ENCODE data around the gene MLLT10. TPM values are rescaled to one million over a fixed set of nuclear protein-coding genes. Genes with fewer than 3 reads are reported as not detected.
"Not testable (repeated sequence)": the region's sequence is repeated elsewhere in the genome, so short reads cannot be mapped to it uniquely, and the experiment has no call there.

The MLLT10 gene
- total RNA-seq, 2 donors from 2014 or later, result 55.8 to 62.9 TPM

GRCh38 chr10:21707498-21707897, 173.5 kb downstream of the MLLT10 start:
- Mint-ChIP-seq H3K4me1 (peaks cover 8% of the 10 kb centered on the region), H3K27ac (no peak overlapping the region), H3K4me3 (no peak overlapping the region), H3K36me3 (ENCODE audit: low read depth) (peaks cover 50% of the 10 kb centered on the region), H3K27me3 (ENCODE audit: insufficient read depth) (no peaks in the 10 kb centered on the region), H3K9me3 (no peaks in the 10 kb centered on the region)
- H3K9ac ChIP-seq (ENCODE audit: extremely low read depth, low read length, poor library complexity, severe bottlenecking), result no peak overlapping the region
- H3K4me3 ChIP-seq (ENCODE audit: low read length), result no peak overlapping the region
- no peak for DNase-seq
- TF ChIP-seq CTCF (conservative IDR thresholded peaks at IDR 0.05), result no peak
- H3K27ac ChIP-seq (ENCODE audit: low read depth, low read length), result no peak overlapping the region
- H3K36me3 ChIP-seq (ENCODE audit: control insufficient read depth, insufficient read depth, low read length), result peaks cover 62% of the 10 kb centered on the region
- peaks cover under 1% of the 10 kb centered on the region for H3K4me1 ChIP-seq (ENCODE audit: control insufficient read depth, insufficient read depth, low read length)
- H3K9me3 ChIP-seq (ENCODE audit: control insufficient read depth, low read length), result peaks cover 5% of the 10 kb centered on the region
- H3K27me3 ChIP-seq (ENCODE audit: control insufficient read depth, insufficient read depth, low read length, poor library complexity, severe bottlenecking), result no peaks in the 10 kb centered on the region
- 96 to 100% methylated on average over 2 to 3 of the region's 3 CpGs for WGBS, 2 experiments (ENCODE audit: insufficient coverage in 1 of 2, insufficient read length in 1 of 2)

- no peak for TF ChIP-seq CTCF (conservative IDR thresholded peaks at IDR 0.05)
- Histone ChIP-seq H3K27ac (ENCODE audit: low read depth, low read length) (no peak overlapping the region), H3K4me3 (ENCODE audit: low read length) (no peak overlapping the region), H3K27me3 (ENCODE audit: control insufficient read depth, insufficient read depth, low read length, poor library complexity, severe bottlenecking) (no peaks in the 10 kb centered on the region), H3K9me3 (ENCODE audit: control insufficient read depth, low read length) (no peaks in the 10 kb centered on the region), H3K4me1 (ENCODE audit: control insufficient read depth, insufficient read depth, low read length) (peaks cover 3% of the 10 kb centered on the region), H3K9ac (ENCODE audit: extremely low read depth, low read length, poor library complexity, severe bottlenecking) (no peak overlapping the region), H3K36me3 (ENCODE audit: control insufficient read depth, insufficient read depth, low read length) (peaks cover 71% of the 10 kb centered on the region)
- Mint-ChIP-seq H3K4me1 (peaks cover 3% of the 10 kb centered on the region), H3K27me3 (ENCODE audit: insufficient read depth) (no peaks in the 10 kb centered on the region), H3K4me3 (no peak overlapping the region), H3K27ac (peak overlapping the region; percentile 28), H3K36me3 (ENCODE audit: low read depth) (peaks cover 58% of the 10 kb centered on the region), H3K9me3 (no peaks in the 10 kb centered on the region)
- DNase-seq, result no peak
- 91 to 95% methylated on average over 3 to 4 of the region's 4 CpGs for WGBS, 2 experiments (ENCODE audit: insufficient coverage in 1 of 2, insufficient read length in 1 of 2)
These were observed 178.9 kb downstream of the MLLT10 start for GRCh38 chr10:21712975-21713374.

- peak overlapping the region; percentile 61 for H3K27ac ChIP-seq (ENCODE audit: low read depth, low read length)
- H3K4me3 ChIP-seq (ENCODE audit: low read length), result no peak overlapping the region
- H3K36me3 Mint-ChIP-seq (ENCODE audit: low read depth), result peaks cover 49% of the 10 kb centered on the region
- no peak overlapping the region for H3K4me3 Mint-ChIP-seq
- H3K9me3 ChIP-seq (ENCODE audit: control insufficient read depth, low read length), result no peaks in the 10 kb centered on the region
- peaks cover 4% of the 10 kb centered on the region for H3K4me1 ChIP-seq (ENCODE audit: control insufficient read depth, insufficient read depth, low read length)
- no peaks in the 10 kb centered on the region for H3K27me3 Mint-ChIP-seq (ENCODE audit: insufficient read depth)
- no peaks in the 10 kb centered on the region for H3K9me3 Mint-ChIP-seq
- no peak overlapping the region for H3K9ac ChIP-seq (ENCODE audit: extremely low read depth, low read length, poor library complexity, severe bottlenecking)
- peaks cover 58% of the 10 kb centered on the region for H3K36me3 ChIP-seq (ENCODE audit: control insufficient read depth, insufficient read depth, low read length)
- H3K27me3 ChIP-seq (ENCODE audit: control insufficient read depth, insufficient read depth, low read length, poor library complexity, severe bottlenecking), result no peaks in the 10 kb centered on the region
- 75 to 87% methylated on average over 1 of the region's 2 CpGs for WGBS, 2 experiments (ENCODE audit: insufficient coverage in 1 of 2, insufficient read length in 1 of 2)
- no peak for TF ChIP-seq CTCF (conservative IDR thresholded peaks at IDR 0.05)
- DNase-seq, result no peak
- H3K4me1 Mint-ChIP-seq, result peaks cover 10% of the 10 kb centered on the region
- no peak overlapping the region for H3K27ac Mint-ChIP-seq
These were observed 181.6 kb downstream of the MLLT10 start for GRCh38 chr10:21715531-21716195.

GRCh38 chr10:21717437-21718054, 183.5 kb downstream of the MLLT10 start:
- H3K4me3 Mint-ChIP-seq; H3K4me1 ChIP-seq (ENCODE audit: control insufficient read depth, insufficient read depth, low read length); H3K9me3 ChIP-seq (ENCODE audit: control insufficient read depth, low read length); H3K27ac Mint-ChIP-seq; H3K27me3 Mint-ChIP-seq (ENCODE audit: insufficient read depth); DNase-seq; H3K9me3 Mint-ChIP-seq; H3K9ac ChIP-seq (ENCODE audit: extremely low read depth, low read length, poor library complexity, severe bottlenecking); H3K27ac ChIP-seq (ENCODE audit: low read depth, low read length); H3K4me3 ChIP-seq (ENCODE audit: low read length); H3K27me3 ChIP-seq (ENCODE audit: control insufficient read depth, insufficient read depth, low read length, poor library complexity, severe bottlenecking): not testable (repeated sequence)
- peaks cover 16% of the 10 kb centered on the region for H3K4me1 Mint-ChIP-seq
- H3K36me3 ChIP-seq (ENCODE audit: control insufficient read depth, insufficient read depth, low read length), result peaks cover 51% of the 10 kb centered on the region
- WGBS, 2 experiments (ENCODE audit: insufficient coverage in 1 of 2, insufficient read length in 1 of 2), result 98 to 100% methylated on average over 1 to 3 of the region's 3 CpGs
- peaks cover 43% of the 10 kb centered on the region for H3K36me3 Mint-ChIP-seq (ENCODE audit: low read depth)
